SK-N-SH treated with all-trans-retinoic acid at 6 μM for 48 hours (cell line): ENCODE results near the gene CARTPT.

Experiments
- ATAC-seq: fragments of 200-7000 bp; cut with Tn5 transposase; 3 replicates; pipeline ENCODE4 v1.9.1; 2020; ENCODE audit warnings: mild to moderate bottlenecking, moderate library complexity
- ARNTL ChIP-seq: fragments of 450-650 bp; formaldehyde crosslinking; IDR thresholded peaks from 2 replicates; pipeline ENCODE4 v1.5.0; 2020; ENCODE audit warnings: low read depth, mild to moderate bottlenecking, moderate library complexity, borderline replicate concordance
- BACH2 ChIP-seq: fragments of 250-450 bp; sonication (Bioruptor Pico); IDR thresholded peaks from 2 replicates; pipeline ENCODE4 v1.9.0; 2021; ENCODE audit warnings: mild to moderate bottlenecking, borderline replicate concordance
- CSDC2 ChIP-seq: fragments of 250-450 bp; sonication (Bioruptor Pico); IDR thresholded peaks from 2 replicates; pipeline ENCODE4 v1.5.0; 2020; ENCODE audit warnings: mild to moderate bottlenecking, moderate library complexity
- ESRRG ChIP-seq: fragments of 250-450 bp; sonication (Bioruptor Pico); IDR thresholded peaks from 2 replicates; pipeline ENCODE4 v1.6.1; 2021; ENCODE audit warnings: mild to moderate bottlenecking
- GLIS3 ChIP-seq: fragments of 250-450 bp; sonication (Bioruptor Pico); IDR thresholded peaks from 2 replicates; pipeline ENCODE4 v1.5.0; 2020; ENCODE audit warnings: mild to moderate bottlenecking, moderate library complexity
- ISL1 ChIP-seq: fragments of 250-450 bp; sonication (Bioruptor Pico); IDR thresholded peaks from 2 replicates; pipeline ENCODE4 v2.1.2; 2022; ENCODE audit warnings: mild to moderate bottlenecking, moderate library complexity
- OSR1 ChIP-seq: fragments of 250-450 bp; sonication (Bioruptor Pico); IDR thresholded peaks from 2 replicates; pipeline ENCODE4 v1.8.0; 2022; ENCODE audit warnings: moderate library complexity, mild to moderate bottlenecking, inconsistent platforms
- PPARA ChIP-seq: fragments of 250-450 bp; sonication (Bioruptor Pico); IDR thresholded peaks from 2 replicates; pipeline ENCODE4 v1.5.0; 2020; ENCODE audit warnings: mild to moderate bottlenecking, borderline replicate concordance
- RARB ChIP-seq: fragments of 250-450 bp; sonication (Bioruptor Pico); IDR thresholded peaks from 2 replicates; pipeline ENCODE4 v1.8.0; 2021; ENCODE audit warnings: mild to moderate bottlenecking, moderate library complexity
- SNAI2 ChIP-seq: fragments of 250-450 bp; sonication (Bioruptor Pico); IDR thresholded peaks from 2 replicates; pipeline ENCODE4 v1.5.0; 2020; ENCODE audit warnings: mild to moderate bottlenecking, moderate library complexity
- TCF4 ChIP-seq: fragments of 250-450 bp; sonication (Bioruptor Pico); IDR thresholded peaks from 2 replicates; pipeline ENCODE4 v1.8.0; 2021; ENCODE audit warnings: mild to moderate bottlenecking, moderate library complexity, borderline replicate concordance
- TOX ChIP-seq: fragments of 250-450 bp; sonication (Bioruptor Pico); IDR thresholded peaks from 2 replicates; pipeline ENCODE4 v1.8.0; 2021; ENCODE audit warnings: mild to moderate bottlenecking, moderate library complexity, borderline replicate concordance
- ZC3H10 ChIP-seq: fragments of 250-450 bp; sonication (Bioruptor Pico); IDR thresholded peaks from 2 replicates; pipeline ENCODE4 v1.5.1; 2021; ENCODE audit warnings: mild to moderate bottlenecking, moderate library complexity
- ZFP3 ChIP-seq: fragments of 250-450 bp; sonication (Bioruptor Pico); IDR thresholded peaks from 2 replicates; pipeline ENCODE4 v1.5.0; 2020; ENCODE audit warnings: mild to moderate bottlenecking, moderate library complexity
- ZFP30 ChIP-seq: fragments of 450-650 bp; formaldehyde crosslinking; IDR thresholded peaks from 2 replicates; pipeline ENCODE4 v1.5.0; 2022; ENCODE audit warnings: mild to moderate bottlenecking, moderate library complexity
- ZNF565 ChIP-seq: fragments of 450-650 bp; formaldehyde crosslinking; conservative IDR thresholded peaks from 2 replicates; pipeline ENCODE4 v1.5.0; 2020; ENCODE audit warnings: low read depth, mild to moderate bottlenecking, moderate library complexity
- ZNF70 ChIP-seq: fragments of 450-650 bp; formaldehyde crosslinking; IDR thresholded peaks from 2 replicates; pipeline ENCODE4 v1.5.0; 2020; ENCODE audit warnings: mild to moderate bottlenecking, moderate library complexity
- ZNF8 ChIP-seq: fragments of 450-650 bp; formaldehyde crosslinking; IDR thresholded peaks from 2 replicates; pipeline ENCODE4 v1.5.0; 2020; ENCODE audit warnings: mild to moderate bottlenecking, moderate library complexity
- TF ChIP-seq, protein P1 (sequence below): fragments of 250-450 bp; sonication (Bioruptor Pico); IDR thresholded peaks from 2 replicates; pipeline ENCODE4 v1.8.0; 2021; ENCODE audit warnings: low read depth, mild to moderate bottlenecking, moderate library complexity, borderline replicate concordance
- TF ChIP-seq, protein P2 (sequence below): fragments of 250-450 bp; sonication (Bioruptor Pico); IDR thresholded peaks from 2 replicates; pipeline ENCODE4 v1.5.0; 2020; ENCODE audit warnings: mild to moderate bottlenecking, moderate library complexity
- TF ChIP-seq, protein P3 (sequence below): fragments of 250-450 bp; sonication (Bioruptor Pico); IDR thresholded peaks from 2 replicates; pipeline ENCODE4 v1.5.1; 2021; ENCODE audit warnings: mild to moderate bottlenecking, moderate library complexity
- TF ChIP-seq, protein P4 (sequence below): fragments of 250-450 bp; sonication (Bioruptor Pico); IDR thresholded peaks from 2 replicates; pipeline ENCODE4 v1.8.0; 2020; ENCODE audit warnings: mild to moderate bottlenecking, moderate library complexity, borderline replicate concordance
- TF ChIP-seq, protein P5 (sequence below): fragments of 250-450 bp; sonication (Bioruptor Pico); IDR thresholded peaks from 2 replicates; pipeline ENCODE4 v1.5.1; 2020; ENCODE audit warnings: low read depth, mild to moderate bottlenecking, moderate library complexity

Gene CARTPT

DNA sequence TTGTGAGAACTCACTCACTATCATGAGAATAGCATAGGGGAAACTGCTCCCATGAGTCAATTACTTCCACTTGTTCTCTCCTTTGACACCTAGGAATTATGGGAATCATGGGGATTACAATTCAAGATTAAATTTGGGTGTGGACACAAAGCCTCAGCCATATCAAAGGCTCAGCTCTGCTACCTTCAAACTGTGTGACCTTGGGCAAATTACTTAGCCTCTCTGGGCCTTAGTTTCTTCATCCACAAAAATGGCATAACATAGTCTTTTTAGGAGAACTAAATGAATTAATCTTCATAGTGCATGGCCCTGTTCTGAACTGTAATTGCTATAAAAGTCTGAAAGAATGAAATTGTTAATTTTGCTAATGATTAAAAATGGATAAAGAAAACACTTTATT, 18.3 kb upstream of the CARTPT start:
- TF ChIP-seq ZNF565 (CRISPR knock-in tag) (no peak), BACH2 (CRISPR knock-in tag) (no peak), SNAI2 (CRISPR knock-in tag) (no peak), ZFP30 (no peak), ZNF70 (CRISPR knock-in tag) (no peak), ZC3H10 (CRISPR knock-in tag) (no peak), TCF4 (no peak), PPARA (no peak), CSDC2 (CRISPR knock-in tag) (no peak), GLIS3 (CRISPR knock-in tag) (no peak), OSR1 (CRISPR knock-in tag) (no peak), ZNF8 (CRISPR knock-in tag) (no peak)
- TF ChIP-seq, protein P1, sequence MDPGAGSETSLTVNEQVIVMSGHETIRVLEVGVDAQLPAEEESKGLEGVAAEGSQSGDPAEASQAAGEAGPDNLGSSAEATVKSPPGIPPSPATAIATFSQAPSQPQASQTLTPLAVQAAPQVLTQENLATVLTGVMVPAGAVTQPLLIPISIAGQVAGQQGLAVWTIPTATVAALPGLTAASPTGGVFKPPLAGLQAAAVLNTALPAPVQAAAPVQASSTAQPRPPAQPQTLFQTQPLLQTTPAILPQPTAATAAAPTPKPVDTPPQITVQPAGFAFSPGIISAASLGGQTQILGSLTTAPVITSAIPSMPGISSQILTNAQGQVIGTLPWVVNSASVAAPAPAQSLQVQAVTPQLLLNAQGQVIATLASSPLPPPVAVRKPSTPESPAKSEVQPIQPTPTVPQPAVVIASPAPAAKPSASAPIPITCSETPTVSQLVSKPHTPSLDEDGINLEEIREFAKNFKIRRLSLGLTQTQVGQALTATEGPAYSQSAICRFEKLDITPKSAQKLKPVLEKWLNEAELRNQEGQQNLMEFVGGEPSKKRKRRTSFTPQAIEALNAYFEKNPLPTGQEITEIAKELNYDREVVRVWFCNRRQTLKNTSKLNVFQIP (CRISPR knock-in tag), result no peak
- TF ChIP-seq, protein P2, sequence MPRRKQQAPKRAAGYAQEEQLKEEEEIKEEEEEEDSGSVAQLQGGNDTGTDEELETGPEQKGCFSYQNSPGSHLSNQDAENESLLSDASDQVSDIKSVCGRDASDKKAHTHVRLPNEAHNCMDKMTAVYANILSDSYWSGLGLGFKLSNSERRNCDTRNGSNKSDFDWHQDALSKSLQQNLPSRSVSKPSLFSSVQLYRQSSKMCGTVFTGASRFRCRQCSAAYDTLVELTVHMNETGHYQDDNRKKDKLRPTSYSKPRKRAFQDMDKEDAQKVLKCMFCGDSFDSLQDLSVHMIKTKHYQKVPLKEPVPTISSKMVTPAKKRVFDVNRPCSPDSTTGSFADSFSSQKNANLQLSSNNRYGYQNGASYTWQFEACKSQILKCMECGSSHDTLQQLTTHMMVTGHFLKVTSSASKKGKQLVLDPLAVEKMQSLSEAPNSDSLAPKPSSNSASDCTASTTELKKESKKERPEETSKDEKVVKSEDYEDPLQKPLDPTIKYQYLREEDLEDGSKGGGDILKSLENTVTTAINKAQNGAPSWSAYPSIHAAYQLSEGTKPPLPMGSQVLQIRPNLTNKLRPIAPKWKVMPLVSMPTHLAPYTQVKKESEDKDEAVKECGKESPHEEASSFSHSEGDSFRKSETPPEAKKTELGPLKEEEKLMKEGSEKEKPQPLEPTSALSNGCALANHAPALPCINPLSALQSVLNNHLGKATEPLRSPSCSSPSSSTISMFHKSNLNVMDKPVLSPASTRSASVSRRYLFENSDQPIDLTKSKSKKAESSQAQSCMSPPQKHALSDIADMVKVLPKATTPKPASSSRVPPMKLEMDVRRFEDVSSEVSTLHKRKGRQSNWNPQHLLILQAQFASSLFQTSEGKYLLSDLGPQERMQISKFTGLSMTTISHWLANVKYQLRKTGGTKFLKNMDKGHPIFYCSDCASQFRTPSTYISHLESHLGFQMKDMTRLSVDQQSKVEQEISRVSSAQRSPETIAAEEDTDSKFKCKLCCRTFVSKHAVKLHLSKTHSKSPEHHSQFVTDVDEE (CRISPR knock-in tag), result no peak
- ATAC-seq, result no peak

DNA sequence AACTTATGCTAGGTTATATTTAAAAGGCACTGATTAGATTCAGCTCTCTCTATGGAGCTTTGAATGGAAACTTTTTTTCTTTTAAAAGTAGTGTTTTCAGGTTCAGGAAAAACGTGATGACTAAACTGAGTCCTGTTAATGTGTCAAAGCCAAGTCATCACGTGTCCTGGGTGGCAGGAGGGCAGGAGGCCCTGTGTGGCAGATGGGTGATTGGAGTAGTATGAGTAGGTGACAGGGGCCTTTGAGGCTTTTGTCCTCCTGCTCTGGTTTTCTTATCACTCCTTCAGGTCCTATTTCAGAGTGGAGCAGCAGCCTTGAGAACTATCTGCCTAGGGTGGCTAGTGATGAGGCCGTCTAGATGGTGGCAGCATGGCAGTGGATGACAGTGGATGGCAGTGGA, 17.7 kb upstream of the CARTPT start:
- no peak for TF ChIP-seq ZNF565 (CRISPR knock-in tag)
- no peak for TF ChIP-seq ZNF70 (CRISPR knock-in tag)
- no peak for TF ChIP-seq ARNTL (CRISPR knock-in tag)

DNA sequence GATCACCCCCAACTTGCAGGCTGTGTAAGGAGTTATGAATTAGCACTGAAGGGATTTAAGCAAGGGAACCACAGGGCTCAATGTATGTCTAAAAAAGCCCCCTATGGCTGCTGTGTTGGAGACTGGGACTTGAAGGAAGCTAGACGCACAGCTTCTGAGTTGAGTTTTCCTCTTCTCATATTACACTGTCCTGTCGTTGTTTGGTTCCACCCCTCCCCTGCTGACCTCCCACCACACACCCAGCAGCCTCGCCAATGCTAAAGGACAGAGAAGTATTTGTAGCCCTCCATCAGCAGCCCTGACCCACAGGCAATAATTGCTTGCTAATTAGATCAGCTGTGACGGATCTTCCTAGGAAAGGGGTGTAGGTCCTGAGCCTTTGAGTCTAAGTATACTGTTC, 15.1 kb upstream of the CARTPT start:
- no peak for ATAC-seq
- TF ChIP-seq, protein P2 (CRISPR knock-in tag), result no peak
- TF ChIP-seq, protein P1 (CRISPR knock-in tag), result no peak
- TF ChIP-seq ZC3H10 (CRISPR knock-in tag) (no peak), BACH2 (CRISPR knock-in tag) (no peak), ISL1 (no peak), ZNF70 (CRISPR knock-in tag) (no peak), SNAI2 (CRISPR knock-in tag) (no peak), OSR1 (CRISPR knock-in tag) (no peak), TOX (CRISPR knock-in tag) (no peak), ESRRG (no peak), ZNF565 (CRISPR knock-in tag) (no peak), RARB (CRISPR knock-in tag) (no peak), ZFP3 (CRISPR knock-in tag) (no peak)
- TF ChIP-seq, protein P3, sequence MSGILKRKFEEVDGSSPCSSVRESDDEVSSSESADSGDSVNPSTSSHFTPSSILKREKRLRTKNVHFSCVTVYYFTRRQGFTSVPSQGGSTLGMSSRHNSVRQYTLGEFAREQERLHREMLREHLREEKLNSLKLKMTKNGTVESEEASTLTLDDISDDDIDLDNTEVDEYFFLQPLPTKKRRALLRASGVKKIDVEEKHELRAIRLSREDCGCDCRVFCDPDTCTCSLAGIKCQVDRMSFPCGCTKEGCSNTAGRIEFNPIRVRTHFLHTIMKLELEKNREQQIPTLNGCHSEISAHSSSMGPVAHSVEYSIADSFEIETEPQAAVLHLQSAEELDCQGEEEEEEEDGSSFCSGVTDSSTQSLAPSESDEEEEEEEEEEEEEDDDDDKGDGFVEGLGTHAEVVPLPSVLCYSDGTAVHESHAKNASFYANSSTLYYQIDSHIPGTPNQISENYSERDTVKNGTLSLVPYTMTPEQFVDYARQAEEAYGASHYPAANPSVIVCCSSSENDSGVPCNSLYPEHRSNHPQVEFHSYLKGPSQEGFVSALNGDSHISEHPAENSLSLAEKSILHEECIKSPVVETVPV (CRISPR knock-in tag), result no peak
- TF ChIP-seq, protein P4, sequence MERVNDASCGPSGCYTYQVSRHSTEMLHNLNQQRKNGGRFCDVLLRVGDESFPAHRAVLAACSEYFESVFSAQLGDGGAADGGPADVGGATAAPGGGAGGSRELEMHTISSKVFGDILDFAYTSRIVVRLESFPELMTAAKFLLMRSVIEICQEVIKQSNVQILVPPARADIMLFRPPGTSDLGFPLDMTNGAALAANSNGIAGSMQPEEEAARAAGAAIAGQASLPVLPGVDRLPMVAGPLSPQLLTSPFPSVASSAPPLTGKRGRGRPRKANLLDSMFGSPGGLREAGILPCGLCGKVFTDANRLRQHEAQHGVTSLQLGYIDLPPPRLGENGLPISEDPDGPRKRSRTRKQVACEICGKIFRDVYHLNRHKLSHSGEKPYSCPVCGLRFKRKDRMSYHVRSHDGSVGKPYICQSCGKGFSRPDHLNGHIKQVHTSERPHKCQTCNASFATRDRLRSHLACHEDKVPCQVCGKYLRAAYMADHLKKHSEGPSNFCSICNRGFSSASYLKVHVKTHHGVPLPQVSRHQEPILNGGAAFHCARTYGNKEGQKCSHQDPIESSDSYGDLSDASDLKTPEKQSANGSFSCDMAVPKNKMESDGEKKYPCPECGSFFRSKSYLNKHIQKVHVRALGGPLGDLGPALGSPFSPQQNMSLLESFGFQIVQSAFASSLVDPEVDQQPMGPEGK, result no peak
- TF ChIP-seq, protein P5, sequence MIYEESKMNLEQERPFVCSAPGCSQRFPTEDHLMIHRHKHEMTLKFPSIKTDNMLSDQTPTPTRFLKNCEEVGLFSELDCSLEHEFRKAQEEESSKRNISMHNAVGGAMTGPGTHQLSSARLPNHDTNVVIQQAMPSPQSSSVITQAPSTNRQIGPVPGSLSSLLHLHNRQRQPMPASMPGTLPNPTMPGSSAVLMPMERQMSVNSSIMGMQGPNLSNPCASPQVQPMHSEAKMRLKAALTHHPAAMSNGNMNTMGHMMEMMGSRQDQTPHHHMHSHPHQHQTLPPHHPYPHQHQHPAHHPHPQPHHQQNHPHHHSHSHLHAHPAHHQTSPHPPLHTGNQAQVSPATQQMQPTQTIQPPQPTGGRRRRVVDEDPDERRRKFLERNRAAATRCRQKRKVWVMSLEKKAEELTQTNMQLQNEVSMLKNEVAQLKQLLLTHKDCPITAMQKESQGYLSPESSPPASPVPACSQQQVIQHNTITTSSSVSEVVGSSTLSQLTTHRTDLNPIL (CRISPR knock-in tag), result no peak

More for the DNA sequence above, 17.7 kb upstream of the CARTPT start:
- no peak for ATAC-seq
